CD4-positive, alpha-beta T cell treated with Interleukin-15 for 4 hours (primary cell): ENCODE data around the gene IL22.

Experiments
- DNase-seq: peaks from one replicate; pipeline ENCODE4 v3.0.0-alpha.2; 2020; ENCODE audit warnings: low spot score

IL22 gene

DNA sequence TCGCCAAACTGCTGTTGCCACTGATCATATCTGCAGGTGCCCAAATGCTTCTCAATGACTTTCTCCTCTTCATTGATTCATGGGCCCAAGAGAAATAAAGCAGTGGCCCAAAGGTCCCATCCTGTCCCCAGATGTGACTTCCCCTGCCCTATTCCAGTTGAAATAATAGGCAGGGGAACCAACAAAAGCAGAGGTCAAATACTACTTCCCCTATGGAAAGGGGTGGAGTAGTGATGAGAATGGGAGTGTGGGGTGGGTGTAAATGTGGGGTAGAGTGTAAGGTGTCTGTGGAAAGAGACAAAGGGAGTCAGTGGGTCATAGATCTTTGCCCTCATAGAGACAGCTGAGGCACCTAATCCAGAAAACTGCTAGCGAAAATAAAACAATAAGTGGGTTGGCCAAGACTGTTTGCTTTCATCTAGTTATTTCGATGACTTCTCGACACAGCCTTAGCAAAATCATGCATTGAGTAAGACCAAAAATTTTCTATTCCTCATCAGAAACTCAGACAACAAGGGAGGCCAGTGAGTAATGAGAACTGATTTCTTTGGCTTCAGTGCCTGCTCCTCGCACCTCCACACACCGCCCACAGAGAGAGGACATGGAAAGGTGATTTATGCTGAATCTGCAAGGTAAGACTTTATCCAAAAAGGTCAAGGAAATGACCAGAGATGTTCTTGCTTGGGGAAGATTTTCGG lies 10.9 kb upstream of the IL22 start:
- no peak for DNase-seq

DNA sequence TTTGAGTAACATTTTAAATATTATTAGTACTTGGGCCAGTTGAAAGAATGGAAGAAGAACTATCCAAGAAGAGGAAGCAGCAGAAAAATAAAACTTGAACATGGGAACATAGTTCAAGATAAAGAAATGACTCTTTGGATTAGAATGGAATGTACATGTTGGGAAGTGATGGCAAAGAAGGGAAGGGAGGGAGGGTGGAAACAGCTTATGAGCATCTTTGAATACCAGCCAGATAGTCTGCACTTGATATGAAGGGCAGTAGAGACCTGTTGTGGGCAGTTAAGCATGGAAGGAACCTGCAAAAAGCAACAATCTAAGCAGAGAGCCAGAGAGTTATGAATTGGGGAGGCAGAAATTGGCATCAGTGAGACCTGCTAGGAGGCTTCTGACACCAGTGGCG lies 10.0 kb upstream of the IL22 start:
- DNase-seq, result no peak

DNA sequence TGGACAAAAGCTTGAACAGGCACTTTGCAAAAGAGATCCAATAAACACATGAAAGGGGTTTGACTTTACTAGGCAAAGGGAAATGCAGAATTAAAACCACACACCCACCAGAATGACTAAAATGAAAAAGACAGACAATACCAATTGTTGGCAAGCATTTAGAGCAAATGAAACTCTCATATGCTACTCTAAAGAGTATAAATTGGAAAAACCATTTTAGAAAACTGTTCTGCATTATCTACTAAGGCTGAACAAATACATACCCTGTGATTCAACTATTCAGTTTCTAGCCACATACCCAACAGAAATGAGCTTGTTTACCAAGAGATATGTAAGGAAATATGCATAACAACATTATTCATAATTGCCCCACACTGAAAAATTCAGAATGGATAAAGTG lies 8.5 kb upstream of the IL22 start:
- no peak for DNase-seq

DNA sequence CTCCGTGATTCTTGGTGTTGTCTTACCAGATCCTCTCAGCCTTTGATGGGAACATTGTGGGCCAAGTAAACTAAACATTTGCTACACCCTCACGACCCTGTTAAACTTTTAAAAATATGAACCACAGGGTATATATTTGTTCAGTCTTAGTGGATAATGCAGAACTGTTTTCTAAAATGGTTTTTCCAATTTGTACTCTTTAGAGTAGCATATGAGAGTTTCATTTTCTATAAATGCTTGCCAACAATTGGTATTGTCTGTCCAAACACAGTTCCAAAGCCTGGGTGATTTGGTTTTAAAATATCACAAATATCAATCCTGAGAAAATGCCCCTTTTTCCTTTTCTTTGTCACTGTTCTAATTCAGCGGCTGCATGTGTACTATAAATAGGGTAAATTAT lies 6.7 kb upstream of the IL22 start:
- DNase-seq, result no peak

DNA sequence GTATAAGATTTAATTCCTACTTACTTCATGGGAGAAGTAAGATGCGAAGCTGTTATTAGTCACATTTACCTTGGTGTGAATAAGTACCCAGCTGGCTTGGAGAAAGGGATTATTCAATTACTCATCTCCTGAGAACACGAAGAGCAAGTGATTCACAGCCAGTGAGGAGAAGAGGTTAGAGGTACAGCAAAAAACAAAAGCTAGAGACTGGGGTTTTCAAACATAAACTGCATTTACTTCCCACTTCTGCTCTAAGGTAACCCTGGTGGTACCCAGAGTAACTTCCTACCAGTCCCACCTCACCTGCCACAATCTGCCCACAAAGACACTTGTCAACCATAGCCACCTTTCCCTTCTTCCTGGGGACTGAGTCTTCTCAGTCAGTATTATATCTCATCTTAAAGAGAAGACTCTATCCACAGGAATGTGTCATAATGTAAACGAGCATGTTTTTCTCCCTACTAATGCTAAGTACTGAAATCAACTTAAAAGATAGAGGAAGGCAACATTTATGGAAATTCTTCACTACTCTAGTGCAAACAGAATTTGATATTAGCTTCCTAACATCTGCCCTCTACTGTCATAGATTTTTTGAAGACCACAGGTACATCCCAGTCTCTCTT lies 6.0 kb upstream of the IL22 start:
- DNase-seq, result peak; percentile 8

DNA sequence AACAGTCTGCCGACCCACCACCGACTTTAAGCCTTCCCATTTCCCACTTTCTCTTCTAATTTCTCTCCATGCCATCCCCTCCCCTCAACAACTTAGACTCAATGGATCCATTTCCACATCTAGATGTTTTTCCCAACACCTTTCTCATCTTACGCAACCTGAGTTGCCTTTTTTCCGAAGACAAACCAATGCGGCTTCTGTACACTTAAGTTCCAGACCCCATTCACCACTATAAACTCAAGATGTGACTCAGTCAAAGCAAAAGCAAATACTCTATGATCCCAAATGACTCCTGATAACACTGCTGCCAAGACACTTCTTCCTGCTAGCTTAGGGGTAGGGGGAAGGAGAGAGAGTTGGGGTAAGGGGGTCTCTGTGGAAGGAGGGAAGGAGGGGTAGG lies 1.3 kb downstream of the IL22 start:
- no peak for DNase-seq

DNA sequence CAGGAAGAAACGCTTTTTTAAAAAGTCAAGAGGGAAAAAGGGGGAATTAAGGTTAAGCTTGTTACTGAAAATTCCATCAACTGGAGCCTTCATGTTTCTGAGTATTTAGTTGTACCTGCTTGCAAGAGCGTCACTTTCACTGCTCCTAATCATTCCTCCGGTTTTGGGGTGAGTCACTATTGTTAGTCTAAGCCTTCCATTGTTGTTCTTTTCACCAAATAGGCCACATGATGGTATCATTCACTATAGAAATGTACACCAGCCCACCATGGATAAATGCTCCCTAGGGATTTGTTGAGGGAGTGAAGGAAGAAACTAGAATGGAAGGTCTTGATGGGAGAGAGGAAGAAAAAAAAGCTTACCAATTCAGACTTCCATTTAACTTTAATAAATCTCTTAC lies 3.0 kb downstream of the IL22 start:
- no peak for DNase-seq

DNA sequence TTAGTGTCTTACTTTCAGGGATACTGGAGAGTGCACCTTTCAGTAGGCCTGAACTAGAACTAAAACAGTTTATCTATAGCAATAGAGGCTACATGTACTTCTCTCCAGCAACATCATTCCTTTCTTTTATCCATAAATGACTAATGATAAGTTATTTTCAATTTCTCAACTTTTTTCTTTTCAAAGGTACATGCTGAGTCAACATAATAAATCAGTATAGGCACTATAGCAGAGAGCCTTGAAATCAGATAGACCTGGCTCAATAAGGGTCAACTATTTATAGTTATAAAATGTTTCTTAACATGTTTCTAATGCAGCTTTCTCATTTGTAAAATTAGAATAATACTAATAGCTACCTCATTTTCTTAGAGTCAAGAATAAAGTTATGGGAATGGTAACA lies 5.6 kb downstream of the IL22 start:
- DNase-seq, result no peak

DNA sequence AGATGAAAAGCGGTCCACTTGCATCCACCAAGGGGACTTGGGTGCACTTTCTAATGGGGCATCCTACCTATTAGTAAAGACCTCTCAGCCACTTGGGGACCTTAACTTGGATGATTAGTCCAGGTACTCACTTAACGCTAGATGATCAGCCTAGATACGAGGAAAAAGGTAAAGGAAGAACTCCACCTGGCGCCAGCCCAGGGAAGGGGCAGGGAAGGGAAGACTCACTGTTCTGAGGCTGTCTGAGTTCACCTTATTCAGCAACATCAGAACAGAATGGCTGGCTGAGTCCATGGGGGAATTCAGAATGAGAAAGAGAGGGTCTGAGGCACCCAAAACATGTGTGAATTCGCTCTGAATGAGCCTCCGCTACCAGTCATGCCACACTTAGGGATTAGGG lies 7.1 kb downstream of the IL22 start:
- no peak for DNase-seq

DNA sequence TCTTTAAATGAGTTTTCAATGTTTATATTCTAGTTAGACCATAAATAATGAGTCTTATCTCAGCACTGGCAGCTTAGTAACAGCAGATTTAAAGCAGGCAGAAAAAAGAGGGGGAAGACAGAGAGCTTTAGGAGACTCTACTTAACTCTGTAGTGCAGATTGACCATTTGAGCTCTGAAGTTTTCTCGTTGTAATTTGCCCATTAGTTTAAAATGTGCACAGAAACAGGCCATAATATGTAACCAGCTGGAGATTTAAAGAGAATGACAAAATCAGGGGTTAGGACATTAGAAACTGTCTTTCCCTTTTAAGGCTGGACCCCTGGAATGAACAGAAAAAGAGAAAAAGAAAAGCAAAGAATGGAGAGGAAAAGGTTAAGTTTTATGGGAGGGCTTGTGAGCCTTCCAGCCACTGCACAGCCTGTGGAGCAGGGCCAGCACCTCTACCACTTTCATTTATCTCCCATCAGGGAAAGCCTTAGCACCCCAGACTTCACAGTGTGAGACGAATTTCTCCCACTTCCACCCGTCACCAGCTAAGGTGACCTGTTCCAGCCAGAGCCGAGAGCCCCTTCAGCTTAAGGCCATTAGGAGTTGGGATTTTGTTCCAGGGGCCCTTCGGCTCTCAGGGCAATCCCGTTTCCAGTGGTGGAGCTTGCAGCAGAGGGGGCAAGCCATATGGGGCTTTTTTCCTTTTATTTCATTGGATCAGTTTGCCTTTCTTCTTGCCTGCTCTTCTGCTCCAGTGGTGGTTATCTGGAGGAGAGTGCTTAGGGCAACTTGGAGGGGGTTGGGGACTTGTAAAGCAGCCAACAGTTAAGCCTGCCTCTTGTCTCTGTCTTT lies 8.0 kb downstream of the IL22 start:
- no peak for DNase-seq

DNA sequence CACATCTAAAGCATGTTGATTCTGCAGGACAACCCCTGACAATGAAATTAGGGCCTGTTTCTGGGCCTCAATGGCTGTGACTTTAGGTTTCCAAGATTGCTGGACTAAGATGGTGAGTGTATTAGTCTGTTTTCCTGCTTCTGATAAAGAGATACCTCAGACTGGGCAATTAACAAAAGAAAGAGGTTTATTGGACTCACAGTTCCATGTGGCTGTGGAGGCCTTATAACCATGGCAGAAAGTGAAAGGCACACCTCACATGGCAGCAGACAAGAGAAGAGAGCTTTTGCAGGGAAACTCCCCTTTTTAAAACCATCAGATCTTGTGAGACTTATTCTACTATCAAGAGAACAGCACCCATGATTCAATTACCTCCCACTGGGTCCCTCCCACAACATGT lies 10.6 kb downstream of the IL22 start:
- no peak for DNase-seq

DNA sequence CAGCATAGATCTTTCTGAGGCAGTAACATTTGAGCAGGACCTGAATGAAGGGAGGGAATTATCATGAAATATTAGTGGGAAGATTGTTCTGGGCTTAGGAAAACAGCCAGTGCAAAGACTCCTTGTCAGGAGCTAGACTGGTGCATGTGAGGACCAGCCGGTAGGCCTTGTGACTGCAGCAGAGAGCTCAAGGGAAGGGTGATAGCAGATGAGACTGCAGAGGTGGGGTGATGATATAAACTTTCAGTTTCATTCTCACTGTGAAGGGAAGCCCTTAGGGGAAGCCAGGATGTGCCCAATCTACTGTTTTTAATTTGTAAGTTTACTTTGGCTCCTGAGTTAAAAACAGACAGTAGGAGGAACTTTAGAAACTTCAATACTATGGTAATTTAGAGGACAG lies 12.4 kb downstream of the IL22 start:
- peak; percentile 59 for DNase-seq

DNA sequence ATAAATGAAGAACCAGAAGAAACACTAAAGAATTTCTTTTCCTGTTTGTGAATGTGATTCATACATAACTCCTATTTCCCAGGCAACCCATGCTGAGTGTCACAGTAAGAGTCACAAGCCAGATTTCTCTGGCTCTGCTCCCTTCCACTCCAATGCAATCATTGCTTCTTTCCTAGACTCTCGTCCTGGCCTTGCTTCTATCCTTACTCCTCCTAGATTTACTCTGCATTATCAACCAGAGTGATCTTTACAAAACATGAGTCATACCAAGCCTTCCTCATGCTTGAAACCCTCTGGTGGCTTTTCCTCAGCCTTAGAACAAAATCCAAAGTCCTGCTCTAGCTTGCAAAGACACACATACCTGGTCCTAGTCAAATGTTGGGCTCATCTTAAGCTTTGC lies 13.3 kb downstream of the IL22 start:
- no peak for DNase-seq

DNA sequence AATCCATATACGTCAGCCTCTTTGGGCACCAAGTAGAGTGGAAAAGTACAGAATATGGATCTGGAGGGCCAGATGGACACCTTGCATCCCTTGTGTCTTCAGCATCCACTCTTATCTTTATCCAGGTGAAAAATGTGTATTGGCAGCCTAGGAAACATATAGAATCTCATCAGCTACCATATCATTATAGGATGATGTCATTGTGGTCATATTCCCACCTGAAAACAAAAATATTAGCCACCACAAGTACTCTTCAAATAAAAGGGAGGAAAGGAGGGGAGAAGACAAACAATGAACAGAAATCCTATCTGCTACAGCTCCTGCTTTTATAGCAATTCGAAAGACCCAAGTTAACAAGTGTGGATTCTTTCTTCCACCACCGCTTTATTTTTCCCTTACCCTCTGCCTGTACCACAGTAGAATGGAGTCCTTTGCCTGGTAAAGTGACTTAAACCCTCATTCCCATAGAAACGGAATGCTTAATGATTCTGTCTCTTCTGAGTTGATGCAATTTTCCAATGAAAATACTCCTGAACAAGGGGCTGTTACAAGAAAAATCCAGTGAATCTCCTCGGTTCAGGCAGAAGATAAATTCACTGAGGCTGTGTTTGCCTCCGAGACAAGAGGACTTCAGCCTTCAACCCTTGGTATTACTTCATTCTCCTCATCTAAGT lies 14.0 kb downstream of the IL22 start:
- DNase-seq, result no peak

DNA sequence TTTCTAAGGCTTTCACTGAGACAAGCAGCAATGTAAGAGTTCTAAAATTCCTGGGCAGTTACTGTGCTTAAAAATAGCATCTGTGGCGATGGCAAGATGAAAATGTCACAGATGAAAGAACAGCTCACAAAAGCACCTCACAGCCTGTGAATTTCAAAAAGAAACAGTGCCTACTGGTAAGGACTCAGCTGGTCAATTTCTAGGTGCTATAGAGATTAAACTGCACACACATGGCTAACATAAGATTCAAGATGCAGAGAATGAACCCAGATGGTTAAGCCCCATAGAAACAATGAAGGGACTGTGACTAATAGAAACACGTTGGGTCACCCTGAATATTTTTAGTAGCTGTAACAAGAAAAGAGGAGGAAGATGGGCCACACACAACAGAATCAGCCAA lies 15.8 kb downstream of the IL22 start:
- DNase-seq, result no peak

DNA sequence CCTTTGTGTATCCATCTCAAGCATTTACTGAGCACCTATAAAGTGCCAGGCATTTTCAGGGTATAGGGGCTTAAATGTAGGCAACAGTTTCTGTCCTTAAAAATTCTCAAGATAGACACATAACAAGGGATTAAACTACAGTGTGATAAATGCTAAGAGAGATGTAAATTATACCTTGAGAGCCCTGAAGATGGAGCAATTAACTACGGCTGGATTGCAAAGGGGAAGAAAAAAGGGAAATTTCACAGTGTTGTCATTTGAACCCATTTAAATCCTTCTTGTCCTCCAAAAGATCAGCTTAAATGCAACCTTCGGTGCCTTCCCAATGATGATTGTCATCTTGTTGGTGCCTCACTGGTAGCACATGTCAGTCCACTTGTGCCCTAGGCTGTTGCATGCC lies 16.3 kb downstream of the IL22 start:
- DNase-seq, result no peak

DNA sequence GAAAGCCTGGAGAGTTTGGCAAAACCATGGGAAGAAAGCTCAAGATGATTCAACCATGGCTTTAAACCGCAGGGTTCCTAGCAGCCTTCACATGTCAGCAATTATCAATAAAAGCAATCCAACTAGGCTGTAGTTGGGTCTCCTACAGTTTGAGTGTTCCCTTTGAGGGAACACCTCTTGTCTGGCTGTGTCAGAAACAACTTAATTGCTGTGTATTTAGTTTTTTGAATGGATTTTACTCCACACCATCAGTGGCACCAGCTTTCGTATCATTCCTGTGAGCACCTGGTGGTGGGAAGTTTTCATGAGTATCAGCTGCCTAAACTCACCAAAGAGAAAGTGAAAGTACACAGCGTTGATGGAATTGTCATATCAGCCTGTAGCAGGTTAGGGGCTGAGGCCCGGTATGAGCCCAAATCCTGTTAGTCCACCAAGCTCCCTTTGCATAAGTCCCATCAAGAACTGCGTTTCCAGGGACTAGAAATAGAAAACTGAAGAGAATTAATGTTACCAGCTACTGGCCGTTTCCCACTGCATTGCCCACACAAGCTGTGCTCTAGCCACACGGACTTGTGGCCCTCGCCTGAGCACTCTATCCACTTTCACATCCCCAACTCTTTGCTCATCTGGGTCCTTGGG lies 16.9 kb downstream of the IL22 start:
- peak; percentile 59 for DNase-seq

DNA sequence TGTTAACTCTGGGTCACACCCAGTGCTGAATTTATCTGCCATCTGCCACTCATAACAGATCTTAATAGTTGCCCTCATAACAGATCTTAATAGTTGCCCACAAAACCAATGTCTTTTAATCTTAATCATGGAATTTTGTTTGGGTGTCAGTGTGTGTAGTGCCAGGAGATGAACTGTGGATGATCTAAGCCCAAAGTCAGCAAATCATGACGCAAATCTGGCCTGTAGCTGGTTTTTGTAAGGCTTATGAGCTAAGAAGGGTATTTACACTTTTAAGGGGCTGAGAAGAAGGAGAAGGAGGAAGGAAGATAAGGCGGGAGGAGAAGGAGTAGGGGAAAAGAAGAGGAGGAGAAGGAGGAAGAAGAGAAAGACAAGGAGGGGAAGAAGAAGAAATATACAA lies 17.8 kb downstream of the IL22 start:
- DNase-seq, result no peak

DNA sequence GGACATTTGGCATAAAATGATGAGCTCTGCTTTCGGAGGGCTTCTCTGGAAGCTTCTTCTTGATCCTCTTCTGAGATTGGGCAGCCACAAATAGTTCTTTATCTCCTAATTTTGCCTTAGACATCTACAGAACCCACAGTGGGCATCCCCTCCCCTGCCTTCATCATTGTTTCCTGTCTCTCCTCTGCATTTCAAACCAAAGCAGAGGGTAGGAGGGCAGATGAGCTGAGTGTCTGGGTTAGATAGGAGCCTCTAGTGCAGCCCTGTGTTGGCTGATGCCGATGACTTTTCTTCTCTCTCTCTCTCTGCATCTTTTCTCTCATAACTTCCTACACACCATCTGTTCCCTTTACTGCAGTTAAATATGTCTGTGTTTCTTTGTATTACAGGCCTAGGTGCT lies 19.3 kb downstream of the IL22 start:
- DNase-seq, result no peak

DNA sequence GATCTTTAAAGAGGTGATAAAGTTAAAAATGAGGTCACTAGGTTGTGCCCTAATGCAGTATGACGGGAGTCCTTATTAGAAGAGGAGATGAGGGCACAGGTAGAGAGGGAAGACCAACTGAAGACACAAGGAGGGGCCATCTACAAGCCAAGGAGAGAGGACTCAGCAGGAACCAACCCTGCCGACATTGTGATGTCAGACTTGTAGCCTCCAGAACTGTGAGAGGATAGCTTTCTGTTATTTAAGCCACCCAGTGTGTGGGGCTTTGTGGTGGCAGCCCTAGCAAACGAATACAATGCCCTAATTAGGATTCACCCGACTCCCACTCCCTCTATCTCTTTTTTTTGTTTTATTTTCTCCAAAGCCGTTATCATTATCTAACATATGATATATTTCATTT lies 19.9 kb downstream of the IL22 start:
- DNase-seq, result no peak

DNA sequence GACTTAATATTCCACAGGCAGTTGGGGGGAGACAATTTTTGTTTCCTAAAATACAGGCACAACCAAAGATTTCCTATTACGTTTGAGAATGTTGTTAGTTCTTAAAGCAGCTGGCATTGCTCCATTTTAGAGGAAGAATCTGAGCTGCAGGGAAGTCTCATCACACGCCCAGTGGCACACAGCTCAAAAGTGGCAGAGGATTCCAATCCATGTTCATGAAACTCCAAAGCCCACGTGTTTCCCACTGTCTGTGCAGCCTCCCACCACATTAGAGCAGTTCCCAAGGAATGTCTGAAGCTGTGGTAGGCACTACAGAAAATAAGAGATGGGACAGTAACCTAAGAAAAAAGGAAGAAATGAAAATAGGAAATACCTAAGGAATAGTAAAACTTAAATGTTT lies 21.7 kb downstream of the IL22 start:
- no peak for DNase-seq

DNA sequence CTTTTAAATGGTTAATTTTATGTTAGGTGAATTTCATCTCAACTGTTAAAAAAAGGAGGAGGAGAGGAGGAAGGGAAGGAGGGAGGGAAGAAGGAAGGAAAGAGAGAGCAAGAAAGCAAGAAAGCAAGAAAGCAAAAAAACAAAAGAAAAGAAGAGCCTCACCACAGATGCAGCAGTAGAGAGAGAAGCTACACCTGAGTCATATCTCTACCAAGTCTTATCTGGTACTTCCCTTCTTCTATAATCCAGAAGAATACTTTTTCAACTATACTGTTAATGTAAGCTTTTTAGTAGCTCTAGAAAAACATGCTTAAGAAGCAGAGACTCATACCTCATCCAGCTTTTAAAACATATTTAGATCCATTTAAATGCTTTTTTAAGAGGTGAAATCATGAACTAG lies 22.2 kb downstream of the IL22 start:
- no peak for DNase-seq
